Measurements from ENCODE around the gene TEX35.

GRCh38 chr1:178537382-178538090 is 24.6 kb downstream of the TEX35 start:
- TF ChIP-seq YY1 (IDR thresholded peaks at IDR 0.05; ENCODE audit: insufficient read depth, insufficient read length) (no peak), SUZ12 (IDR thresholded peaks at IDR 0.05; ENCODE audit: extremely low read depth, insufficient read depth, insufficient read length) (no peak), ZNF274 (IDR thresholded peaks at IDR 0.05; ENCODE audit: low read depth, low read length) (no peak)

Data from NT2/D1 (cell line).